Heart right ventricle (tissue), 16 donors: ENCODE results near the gene SYNDIG1. TPM values are rescaled to one million over a fixed set of nuclear protein-coding genes. Genes with fewer than 3 reads are reported as not detected.

ENCODE experiments used
- ATAC-seq, 8 donors: fragments of 200-7000 bp; cut with Tn5 transposase; one replicate each; pipeline ENCODE4 v1.9.1; 2020; ENCODE audit warnings: mild to moderate bottlenecking in 8 of 8, moderate library complexity in 8 of 8, moderate number of reproducible peaks in 1 of 8
- DNase-seq, 2 donors: peaks; one replicate each; pipeline ENCODE4 v3.0.0-alpha.2; 2020
- H3K27ac ChIP-seq, 10 donors: fragments of 200-600 bp; sonication (generic) in 2 of 10; one replicate each; pipeline versions ENCODE4 v1.5.0 to v1.8.0; 2020 to 2022; ENCODE audit warnings: mild to moderate bottlenecking in 3 of 10
- H3K27me3 ChIP-seq, 7 donors: fragments of 200-600 bp; one replicate each; pipeline ENCODE4 v1.8.0; 2021 to 2022; ENCODE audit warnings: mild to moderate bottlenecking in 2 of 7
- H3K36me3 ChIP-seq, 9 donors: fragments of 200-600 bp; sonication (generic) in 1 of 9; one replicate each; pipeline versions ENCODE4 v1.5.0 to v1.8.0; 2020 to 2022; ENCODE audit warnings: mild to moderate bottlenecking in 2 of 9
- H3K4me1 ChIP-seq, 9 donors: fragments of 200-600 bp; sonication (generic) in 1 of 9; one replicate each; pipeline versions ENCODE4 v1.5.0 to v1.8.0; 2020 to 2022; ENCODE audit warnings: mild to moderate bottlenecking in 4 of 9
- H3K4me3 ChIP-seq, 10 donors: fragments of 200-600 bp; sonication (generic) in 2 of 10; one replicate each; pipeline versions ENCODE4 v1.5.0 to v1.8.0; 2020 to 2022; ENCODE audit warnings: mild to moderate bottlenecking in 7 of 10, moderate library complexity in 2 of 10
- H3K9me3 ChIP-seq, 11 donors: fragments of 200-600 bp in 10 of 11; sonication (generic) in 2 of 11; one replicate each; pipeline versions ENCODE4 v1.5.0 to v1.8.0; 2013 to 2022; ENCODE audit warnings: mild to moderate bottlenecking in 2 of 11, control low read depth in 1 of 11, moderate library complexity in 1 of 11
- CTCF ChIP-seq, 9 donors: fragments of 200-600 bp; sonication (generic) in 2 of 9; IDR thresholded peaks; one replicate each; pipeline versions ENCODE4 v1.5.0 to v1.8.0; 2021 to 2022; ENCODE audit warnings: antibody characterized with exemption in 9 of 9, mild to moderate bottlenecking in 5 of 9, moderate library complexity in 1 of 9
- WGBS, 2 donors: extraction: QIAGEN DNeasy Blood & Tissue Kit; methylation state at CpG; one replicate each; pipeline ENCODE4 v1.1.7; 2013; ENCODE audit warnings: inconsistent platforms in 1 of 2; 5-methylcytosine and 5-hydroxymethylcytosine counted together
- intact Hi-C, 10 donors: fragments of 100-400 bp; cut with DNase I; formaldehyde crosslinking; loops; one replicate each; pipeline versions ENCODE4 v1.11.1 to v1.14.2; 2022
- polyA plus RNA-seq, 2 donors: library from polyadenylated mRNA; stranded (reverse); fragments of 200-250 nt; gene quantifications; one replicate each; pipeline ENCODE4 v1.2.3, GENCODE V29; 2013
- total RNA-seq, 10 donors: library from RNA; stranded (reverse); fragmentation: NEBNext Ultra II Directional in 3 of 10; extraction: Animal tissue kit (Norgen Biotek cat#: 25700) in 3 of 10; gene quantifications; one replicate each; pipeline versions ENCODE4 v1.2.1 to v1.2.4, GENCODE V29; 2021 to 2023
- donor health status: Arrhythmogenic right ventricular cardiomyopathy.
- donor health status: ischemic (EF 13 %, LVEDD 7.1; RV severe dilation, severe dysfunction).
- donor health status: healthy with polysubstance abuse.
- donor health status: DM: no; HTN: yes; CAD: no.
- donor health status: DM: no; HTN: no; CAD: no.
- donor health status: ischemic (EF 25% LVEDD 6.9; RV normal size, moderate dysfunction).
- donor health status: ischemic (EF 25% LVEDD 5.7; RV mildly dilated, moderate dysfunction).
- donor health status: healthy.
- donor health status: DM: yes; HTN: yes; CAD: no.
- donor health status: Ischemic cardiomyopathy.
- donor health status: ischemic (EF 35%, LVEDD 5.7; RV mildly dilated, moderate dysfunction).
- donor health status: nonischemic (EF 11% LVEDD 7.7; RV severe dilation, severe dysfunction).
- donor health status: DM: yes; HTN: yes; CAD: no.
- donor health status: PGD.
- donor health status: ischemic (EF 29% LVEDD 5.4; RV normal size, mild dysfunction).
- donor health status: nonischemic (EF 23%, LVEDD 6.1; RV moderate dilation, normal function).

The SYNDIG1 gene
- total and polyA plus RNA-seq, 12 donors = 8.6 to 34.7 (median 19.9) TPM

- Histone ChIP-seq H3K27me3 (no peaks in the 10 kb centered on the region), H3K4me3 (no peak overlapping the region), H3K4me1 (peaks cover 0 to 40% (median 9%) of the 10 kb centered on the region in 9 donors), H3K9me3 (no peaks in the 10 kb centered on the region), H3K27ac (no peak overlapping the region), H3K36me3 (no peaks in the 10 kb centered on the region)
- intact Hi-C loops = no loop called here
- ATAC-seq = no peak
- no peak for DNase-seq
- no peak for TF ChIP-seq CTCF (IDR thresholded peaks at IDR 0.05)
- WGBS, 2 donors = 88 to 92% methylated on average over 6 of the region's 6 CpGs
Measured at GRCh38 chr20:24488800-24489175, 19.4 kb downstream of the SYNDIG1 start.

GRCh38 chr20:24489193-24489592, 19.8 kb downstream of the SYNDIG1 start:
- peaks cover 0 to 40% (median 9%) of the 10 kb centered on the region in 9 donors for H3K4me1 ChIP-seq
- WGBS, 2 donors = 89 to 93% methylated on average over 5 of the region's 5 CpGs
- DNase-seq (no peak), ATAC-seq (peak in 1 of 8 donors; percentile 3)
- intact Hi-C loops = no loop called here
- H3K36me3 ChIP-seq = no peaks in the 10 kb centered on the region
- no peak for TF ChIP-seq CTCF (IDR thresholded peaks at IDR 0.05)
- H3K27ac ChIP-seq = no peak overlapping the region
- no peaks in the 10 kb centered on the region for H3K27me3 ChIP-seq
- no peaks in the 10 kb centered on the region for H3K9me3 ChIP-seq
- H3K4me3 ChIP-seq = no peak overlapping the region

- intact Hi-C loops = no loop called here
- ATAC-seq (peak in 6 of 8 donors; percentile 29 to 71 (median 47)), DNase-seq (no peak)
- H3K4me3 ChIP-seq = no peak overlapping the region
- H3K36me3 ChIP-seq = no peaks in the 10 kb centered on the region
- peak overlapping the region in 1 of 10 donors; percentile 28 for H3K27ac ChIP-seq
- H3K4me1 ChIP-seq = peaks cover 0 to 40% (median 9%) of the 10 kb centered on the region in 9 donors
- H3K27me3 ChIP-seq = no peaks in the 10 kb centered on the region
- TF ChIP-seq CTCF (IDR thresholded peaks at IDR 0.05) = peak in 1 of 9 donors; percentile 25
- H3K9me3 ChIP-seq = no peaks in the 10 kb centered on the region
- WGBS, 2 donors = 69 to 72% methylated on average over 9 of the region's 9 CpGs
Measured at GRCh38 chr20:24489631-24490260, 20.3 kb downstream of the SYNDIG1 start.

- intact Hi-C loops = no loop called here
- TF ChIP-seq CTCF (IDR thresholded peaks at IDR 0.05) = no peak
- no peak for ATAC-seq
- no peaks in the 10 kb centered on the region for H3K9me3 ChIP-seq
- 87 to 93% methylated on average over 8 of the region's 8 CpGs for whole genome bisulfite sequencing, 2 donors
- peaks cover 0 to 40% (median 9%) of the 10 kb centered on the region in 9 donors for H3K4me1 ChIP-seq
- no peak overlapping the region for H3K4me3 ChIP-seq
- H3K27me3 ChIP-seq = no peaks in the 10 kb centered on the region
- H3K36me3 ChIP-seq = no peaks in the 10 kb centered on the region
- no peak for DNase-seq
- no peak overlapping the region for H3K27ac ChIP-seq
Measured at GRCh38 chr20:24490598-24490997, 21.2 kb downstream of the SYNDIG1 start.
